HG03354 (cell line): Measurements from ENCODE around the gene KRT38.
"Not testable (repeated sequence)": the region's sequence is repeated elsewhere in the genome, so short reads cannot be mapped to it uniquely, and the experiment has no call there.

ENCODE experiments used
- ATAC-seq: cut with Tn5 transposase; IDR thresholded peaks from one replicate; pipeline ENCODE4 v1.9.1; 2021; ENCODE audit warnings: mild to moderate bottlenecking; ENCODE audit not compliant: unreplicated experiment, poor library complexity, severe bottlenecking

KRT38 gene

GRCh38 chr17:41429667-41430066 is 11.1 kb downstream of the KRT38 start:
- ATAC-seq, result no peak

- ATAC-seq, result no peak
Observed at GRCh38 chr17:41428591-41429291, 12.0 kb downstream of the KRT38 start.

- ATAC-seq, result no peak
Observed at GRCh38 chr17:41424111-41424635, 16.6 kb downstream of the KRT38 start, which contains the start of gene KRT37. KRT37 (minus strand) TSS chr17:41424585; CDS start chr17:41424523, 62 bp downstream.

- not testable (repeated sequence) for ATAC-seq
Observed at GRCh38 chr17:41422586-41422985, 18.2 kb downstream of the KRT38 start.

GRCh38 chr17:41421617-41422016 is 19.2 kb downstream of the KRT38 start:
- no peak for ATAC-seq

GRCh38 chr17:41421116-41421515 is 19.7 kb downstream of the KRT38 start:
- no peak for ATAC-seq

- ATAC-seq, result no peak
Observed at GRCh38 chr17:41420134-41420533, 20.6 kb downstream of the KRT38 start.

- no peak for ATAC-seq
Observed at GRCh38 chr17:41419716-41420115, 21.1 kb downstream of the KRT38 start.

- no peak for ATAC-seq
Observed at GRCh38 chr17:41418116-41418860, 22.5 kb downstream of the KRT38 start.

GRCh38 chr17:41417576-41418015 is 23.2 kb downstream of the KRT38 start:
- no peak for ATAC-seq

- ATAC-seq, result no peak
Observed at GRCh38 chr17:41417127-41417526, 23.7 kb downstream of the KRT38 start.

GRCh38 chr17:41416479-41416878 is 24.3 kb downstream of the KRT38 start:
- no peak for ATAC-seq

- ATAC-seq, result no peak
Observed at GRCh38 chr17:41415833-41416335, 24.9 kb downstream of the KRT38 start.

- ATAC-seq, result no peak
Observed at GRCh38 chr17:41415411-41415810, 25.4 kb downstream of the KRT38 start.

GRCh38 chr17:41413982-41414381 is 26.8 kb downstream of the KRT38 start:
- ATAC-seq, result no peak

- ATAC-seq, result no peak
Observed at GRCh38 chr17:41413353-41413957, 27.3 kb downstream of the KRT38 start.

- no peak for ATAC-seq
Observed at GRCh38 chr17:41411072-41411840, 29.5 kb downstream of the KRT38 start.

GRCh38 chr17:41407226-41407625 is 33.6 kb downstream of the KRT38 start:
- no peak for ATAC-seq

- ATAC-seq, result no peak
Observed at GRCh38 chr17:41406205-41406604, 34.6 kb downstream of the KRT38 start.
